OCI-LY7 (cell line): ENCODE data around the gene DNASE1L1. TPM values are rescaled to one million over a fixed set of nuclear protein-coding genes. Genes with fewer than 3 reads are reported as not detected.

Experiments
- BruUV-seq: library from RNA; stranded (reverse); fragments of 400-500 nt; replicated peaks from 2 replicates; lab custom pipeline; 2021; lab: Mats Ljungman, UMichigan
- CTCF ChIA-PET: fragments of 300-600 bp; sonication (Branson Sonifier 250); formaldehyde crosslinking; loops from one replicate; lab custom pipeline; 2022; ENCODE audit warnings: antibody characterized with exemption; ENCODE audit not compliant: unreplicated experiment; lab: Charles Lee
- POLR2A ChIA-PET: fragments of 300-600 bp; sonication (Branson Sonifier 250); formaldehyde crosslinking; loops from one replicate; lab custom pipeline; 2022; ENCODE audit warnings: antibody characterized with exemption; lab: Charles Lee
- DNase-seq: peaks from one replicate; pipeline ENCODE4 v3.0.0-alpha.2; 2015; ENCODE audit warnings: low spot score
- H2AFZ ChIP-seq: fragments of 200-600 bp; sonication (generic), shearing (Covaris generic); 2 replicates; pipeline ENCODE4 v1.6.1; 2014; ENCODE audit warnings: mild to moderate bottlenecking, antibody characterized with exemption, low read length, moderate library complexity
- H3K27ac ChIP-seq: fragments of 200-600 bp; sonication (generic); 2 replicates; pipeline ENCODE4 v1.5.1; 2014; ENCODE audit warnings: mixed run types, low read depth, mild to moderate bottlenecking, moderate library complexity, low read length, inconsistent platforms; ENCODE audit not compliant: poor library complexity, severe bottlenecking
- H3K36me3 ChIP-seq: fragments of 200-600 bp; sonication (generic); 2 replicates; pipeline ENCODE4 v1.6.1; 2014; ENCODE audit warnings: mild to moderate bottlenecking, antibody characterized with exemption, low read length, moderate library complexity, mixed read lengths; ENCODE audit not compliant: insufficient read depth
- H3K4me1 ChIP-seq: fragments of 200-600 bp; sonication (generic); 2 replicates; pipeline ENCODE4 v1.5.1; 2014; ENCODE audit warnings: mild to moderate bottlenecking, low read length; ENCODE audit not compliant: insufficient read depth, poor library complexity, severe bottlenecking
- H3K4me2 ChIP-seq: fragments of 200-600 bp; sonication (generic); 2 replicates; pipeline ENCODE4 v1.6.1; 2014; ENCODE audit warnings: mild to moderate bottlenecking, low read length
- H3K4me3 ChIP-seq: fragments of 200-600 bp; sonication (generic); 2 replicates; pipeline ENCODE4 v1.5.1; 2014; ENCODE audit warnings: mild to moderate bottlenecking, low read depth, low read length; ENCODE audit not compliant: poor library complexity, severe bottlenecking
- H3K79me2 ChIP-seq: fragments of 200-600 bp; sonication (generic); 2 replicates; pipeline ENCODE4 v1.6.1; 2016; ENCODE audit warnings: low read depth, mild to moderate bottlenecking, low read length, moderate library complexity, mixed read lengths; ENCODE audit not compliant: insufficient read depth
- H3K9me2 ChIP-seq: fragments of 200-600 bp; sonication (generic); 2 replicates; pipeline ENCODE4 v1.6.1; 2016; ENCODE audit warnings: mild to moderate bottlenecking, low read length, mixed read lengths; ENCODE audit not compliant: insufficient read depth
- H3K9me3 ChIP-seq: fragments of 200-600 bp; sonication (generic); 2 replicates; pipeline ENCODE4 v1.6.1; 2014; ENCODE audit warnings: mild to moderate bottlenecking, mixed run types, low read length, mixed read lengths
- H4K20me1 ChIP-seq: fragments of 200-600 bp; sonication (generic); 2 replicates; pipeline ENCODE4 v1.6.1; 2014; ENCODE audit warnings: mild to moderate bottlenecking, antibody characterized with exemption, low read length, moderate library complexity, mixed read lengths; ENCODE audit not compliant: insufficient read depth
- EZH2phosphoT487 ChIP-seq: fragments of 200-600 bp; sonication (generic); IDR thresholded peaks from 2 replicates; pipeline ENCODE4 v1.6.1; 2018; ENCODE audit warnings: low read depth, borderline replicate concordance, mild to moderate bottlenecking, mixed run types, antibody characterized with exemption, low read length, moderate library complexity, mixed read lengths
- intact Hi-C: fragments of 100-400 bp; cut with micrococcal nuclease; formaldehyde crosslinking; loops from one replicate; pipeline ENCODE4 v1.10.0; 2022; ENCODE audit not compliant: unreplicated experiment
- total RNA-seq, 2 experiments: library from RNA; depleted of rRNA in 1 of 2; stranded (reverse); fragments of >200 nt in 1 of 2; shearing (Covaris generic) in 1 of 2; gene quantifications; 2 replicates each; pipeline ENCODE4 v1.2.3, GENCODE V29; 2014 to 2022
- TF ChIP-seq, protein P1 (sequence below): fragments of 200-600 bp; sonication (generic); conservative IDR thresholded peaks from 2 replicates; pipeline ENCODE4 v1.5.1; 2014; ENCODE audit warnings: mild to moderate bottlenecking, antibody characterized with exemption, low read length, moderate library complexity, mixed read lengths

Gene DNASE1L1
- total RNA-seq, 2 experiments from 2014 or later, result 23.1 to 30.1 TPM

DNA sequence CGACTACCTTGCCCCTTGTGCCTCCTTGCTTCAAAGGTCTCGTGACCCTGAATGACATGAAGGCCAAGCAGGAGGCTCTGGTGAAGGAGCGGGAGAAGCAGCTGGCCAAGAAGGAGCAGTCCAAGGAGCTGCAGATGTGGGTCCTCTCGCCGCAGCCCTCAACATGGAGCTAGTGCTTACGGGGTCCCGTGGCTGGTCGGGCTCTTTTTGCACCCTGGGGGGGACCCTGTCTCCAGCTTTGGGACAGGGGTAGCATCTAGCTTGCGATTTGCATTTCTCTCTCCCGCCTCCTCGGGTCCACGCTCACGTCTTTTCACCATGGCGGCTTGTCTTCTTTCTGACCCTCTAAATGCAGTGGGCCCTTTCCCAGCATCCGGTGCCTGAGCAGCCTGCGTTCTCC, 36.7 kb upstream of the DNASE1L1 start:
- BruUV-seq, result no TSS peak
- H2AFZ ChIP-seq, result no peak overlapping the region
- H4K20me1 ChIP-seq, result no peaks in the 10 kb centered on the region
- peaks cover 13% of the 10 kb centered on the region for H3K4me1 ChIP-seq
- CTCF ChIA-PET, result no interaction called here
- TF ChIP-seq EZH2phosphoT487, result no peak
- TF ChIP-seq, protein P1, sequence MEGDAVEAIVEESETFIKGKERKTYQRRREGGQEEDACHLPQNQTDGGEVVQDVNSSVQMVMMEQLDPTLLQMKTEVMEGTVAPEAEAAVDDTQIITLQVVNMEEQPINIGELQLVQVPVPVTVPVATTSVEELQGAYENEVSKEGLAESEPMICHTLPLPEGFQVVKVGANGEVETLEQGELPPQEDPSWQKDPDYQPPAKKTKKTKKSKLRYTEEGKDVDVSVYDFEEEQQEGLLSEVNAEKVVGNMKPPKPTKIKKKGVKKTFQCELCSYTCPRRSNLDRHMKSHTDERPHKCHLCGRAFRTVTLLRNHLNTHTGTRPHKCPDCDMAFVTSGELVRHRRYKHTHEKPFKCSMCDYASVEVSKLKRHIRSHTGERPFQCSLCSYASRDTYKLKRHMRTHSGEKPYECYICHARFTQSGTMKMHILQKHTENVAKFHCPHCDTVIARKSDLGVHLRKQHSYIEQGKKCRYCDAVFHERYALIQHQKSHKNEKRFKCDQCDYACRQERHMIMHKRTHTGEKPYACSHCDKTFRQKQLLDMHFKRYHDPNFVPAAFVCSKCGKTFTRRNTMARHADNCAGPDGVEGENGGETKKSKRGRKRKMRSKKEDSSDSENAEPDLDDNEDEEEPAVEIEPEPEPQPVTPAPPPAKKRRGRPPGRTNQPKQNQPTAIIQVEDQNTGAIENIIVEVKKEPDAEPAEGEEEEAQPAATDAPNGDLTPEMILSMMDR, result no peak
- no peak for DNase-seq
- POLR2A ChIA-PET, result interaction anchor here (0.6 kb wide), 1 partner anchor 56 kb away, joined by 4 read pairs; no protein-coding TSS in a partner anchor
- no peaks in the 10 kb centered on the region for H3K9me2 ChIP-seq
- no peak overlapping the region for H3K4me3 ChIP-seq
- H3K79me2 ChIP-seq, result no peaks in the 10 kb centered on the region
- H3K36me3 ChIP-seq, result peaks cover 7% of the 10 kb centered on the region; the same call in 1 of the 2 replicates
- H3K4me2 ChIP-seq, result no peak overlapping the region
- H3K9me3 ChIP-seq, result no peaks in the 10 kb centered on the region
- intact Hi-C loops, result no loop called here
- no peak overlapping the region for H3K27ac ChIP-seq

DNA sequence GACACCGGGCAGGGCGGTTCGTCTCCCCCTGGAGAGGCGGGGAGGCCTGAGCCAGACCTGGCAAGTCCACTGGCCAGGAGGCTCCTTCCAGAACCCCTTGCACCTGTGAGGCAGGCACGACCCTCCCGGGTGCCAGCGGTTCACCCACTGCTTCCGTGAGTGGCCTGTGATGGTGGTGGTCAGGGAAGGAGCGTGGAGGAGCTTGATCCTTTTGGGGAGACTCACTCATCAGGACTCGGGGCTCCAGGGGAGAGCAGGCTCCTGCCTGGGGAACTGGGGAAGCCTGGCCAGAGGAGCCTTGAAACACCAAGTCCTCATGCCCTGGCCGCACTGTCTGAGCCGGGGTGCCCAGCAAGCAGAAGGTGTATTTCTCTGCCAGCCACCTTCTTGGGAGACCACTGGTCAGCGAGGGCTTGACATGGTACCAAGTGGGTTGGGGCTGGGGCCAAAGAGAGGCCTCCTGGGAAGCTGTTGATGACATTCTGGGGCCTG, 35.7 kb upstream of the DNASE1L1 start:
- H3K9me3 ChIP-seq, result no peaks in the 10 kb centered on the region
- peak overlapping the region; percentile 69 for H3K4me3 ChIP-seq
- no TSS peak for BruUV-seq
- TF ChIP-seq EZH2phosphoT487, result no peak
- TF ChIP-seq, protein P1, result no peak
- CTCF ChIA-PET, result no interaction called here
- H3K4me2 ChIP-seq, result peak overlapping the region; percentile 77
- no peak overlapping the region for H3K27ac ChIP-seq
- no peaks in the 10 kb centered on the region for H4K20me1 ChIP-seq
- POLR2A ChIA-PET, result interaction anchor here (0.6 kb wide), 1 partner anchor 37 kb away, joined by 5 read pairs; no protein-coding TSS in a partner anchor
- DNase-seq, result no peak
- peaks cover 15% of the 10 kb centered on the region; the same call in 1 of the 2 replicates for H3K36me3 ChIP-seq
- H3K9me2 ChIP-seq, result no peaks in the 10 kb centered on the region
- peaks cover 13% of the 10 kb centered on the region for H3K4me1 ChIP-seq
- no peak overlapping the region for H2AFZ ChIP-seq
- no peaks in the 10 kb centered on the region for H3K79me2 ChIP-seq
- intact Hi-C loops, result no loop called here

DNA sequence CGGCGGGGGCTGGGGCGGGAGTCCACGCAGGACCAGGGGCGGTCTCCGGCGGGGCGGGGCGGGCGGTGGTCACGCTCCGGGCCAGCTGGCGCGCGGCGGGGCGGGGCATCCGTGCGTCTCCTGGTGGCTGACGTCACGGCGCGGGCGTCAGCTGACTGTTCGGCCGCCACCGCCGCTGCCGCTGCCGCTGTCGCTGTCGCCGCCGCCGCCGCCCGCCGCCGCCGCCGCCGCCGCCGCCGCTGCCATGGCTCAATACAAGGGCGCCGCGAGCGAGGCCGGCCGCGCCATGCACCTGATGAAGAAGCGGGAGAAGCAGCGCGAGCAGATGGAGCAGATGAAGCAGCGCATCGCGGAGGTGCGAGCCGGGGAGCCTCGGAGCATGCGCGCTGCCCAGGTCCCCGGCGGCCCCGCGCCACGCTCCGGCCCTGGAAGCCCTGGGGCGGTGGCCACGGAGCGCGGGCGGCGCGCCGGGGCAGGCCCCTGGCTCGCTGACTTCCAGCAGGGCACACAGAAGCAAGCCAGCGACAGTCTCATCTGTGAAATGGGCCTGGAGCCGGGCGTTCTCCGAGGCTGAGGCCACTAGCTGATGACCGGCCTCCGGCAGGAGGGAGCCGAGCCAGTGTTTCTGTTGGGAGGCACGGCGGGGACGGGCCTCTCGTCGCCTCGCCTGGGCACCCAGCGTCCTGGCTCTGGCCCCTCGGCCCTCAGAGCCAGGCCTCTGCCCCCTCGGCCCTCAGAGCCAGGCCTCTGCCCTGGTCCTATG, 35.1 kb upstream of the DNASE1L1 start, which contains the start of gene FAM50A:
TSS of gene FAM50A (plus strand) at position 150 of the 763 bp plus-strand sequence. CDS start at position 245, 95 bp downstream.
- H3K4me1 ChIP-seq, result peaks cover 13% of the 10 kb centered on the region
- no peaks in the 10 kb centered on the region for H3K9me3 ChIP-seq
- no peak within 1 kb of the TSS for H2AFZ ChIP-seq
- H3K27ac ChIP-seq, result no peak within 1 kb of the TSS
- H4K20me1 ChIP-seq, result no peaks in the 10 kb centered on the region
- H3K4me2 ChIP-seq, result peak within 1 kb of the TSS; percentile 84
- peak; percentile 62 for DNase-seq
- no peaks in the 10 kb centered on the region for H3K9me2 ChIP-seq
- BruUV-seq, result no TSS peak
- intact Hi-C loops, result no loop called here
- CTCF ChIA-PET, result no interaction called here
- TF ChIP-seq, protein P1, result no peak
- no peak for TF ChIP-seq EZH2phosphoT487
- H3K79me2 ChIP-seq, result no peaks in the 10 kb centered on the region
- peak within 1 kb of the TSS; percentile 69 for H3K4me3 ChIP-seq
- POLR2A ChIA-PET, result interaction anchor here (0.6 kb wide), 1 partner anchor 41 kb away, joined by 3 read pairs; no protein-coding TSS in a partner anchor
- peaks cover 19% of the 10 kb centered on the region; the same call in 1 of the 2 replicates for H3K36me3 ChIP-seq
